NCI-H1105 (cell line): ENCODE data around the gene IFNGR1.
"Not testable (repeated sequence)": the region's sequence is repeated elsewhere in the genome, so short reads cannot be mapped to it uniquely, and the experiment has no call there.

Experiments
- DNase-seq: peaks from one replicate; lab custom pipeline; 2025; lab: John Stamatoyannopoulos, UW

Gene IFNGR1

DNA sequence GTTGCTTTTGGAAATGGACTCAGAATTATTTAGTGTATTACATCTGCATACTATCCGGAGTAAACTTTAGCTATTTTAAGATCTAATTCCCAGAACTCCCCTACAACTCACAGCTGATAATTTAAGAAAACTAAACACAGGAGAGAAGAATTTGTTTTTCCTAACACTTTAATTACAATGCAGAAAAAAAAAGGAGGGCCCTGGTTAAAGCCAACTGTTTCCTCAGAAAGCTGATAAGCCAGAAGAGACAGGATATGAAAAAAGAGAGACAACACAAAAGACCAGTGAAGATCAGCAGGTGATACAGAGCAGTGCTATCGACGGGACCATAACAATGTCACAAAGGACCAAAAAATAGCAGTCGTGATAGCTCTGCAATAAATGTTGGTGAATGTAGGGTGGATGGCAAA, 5.8 kb downstream of the IFNGR1 start:
- DNase-seq = no peak

GRCh38 chr6:137211910-137212309, 7.3 kb downstream of the IFNGR1 start:
- no peak for DNase-seq

DNA sequence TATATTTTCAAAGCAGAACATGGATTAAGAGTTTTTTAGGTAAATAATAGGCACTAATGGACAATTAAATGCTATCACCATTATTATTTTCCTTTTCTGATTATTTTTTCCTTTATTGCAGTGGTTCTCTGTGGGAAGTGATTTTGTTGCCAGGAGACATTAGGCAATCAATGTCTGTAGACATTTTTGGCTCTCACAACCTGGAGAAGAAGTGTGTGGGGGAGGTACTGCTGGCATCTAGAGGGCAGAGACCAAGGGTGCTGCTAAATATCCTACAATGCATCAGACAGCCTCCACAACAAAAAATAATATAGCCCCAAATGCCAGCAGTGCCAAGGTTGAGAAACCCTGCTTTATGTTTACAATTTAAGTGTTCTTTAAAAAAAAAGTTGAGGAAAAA, 8.3 kb downstream of the IFNGR1 start:
- DNase-seq = no peak

- no peak for DNase-seq
Measured at GRCh38 chr6:137208279-137208678, 10.9 kb downstream of the IFNGR1 start.

DNA sequence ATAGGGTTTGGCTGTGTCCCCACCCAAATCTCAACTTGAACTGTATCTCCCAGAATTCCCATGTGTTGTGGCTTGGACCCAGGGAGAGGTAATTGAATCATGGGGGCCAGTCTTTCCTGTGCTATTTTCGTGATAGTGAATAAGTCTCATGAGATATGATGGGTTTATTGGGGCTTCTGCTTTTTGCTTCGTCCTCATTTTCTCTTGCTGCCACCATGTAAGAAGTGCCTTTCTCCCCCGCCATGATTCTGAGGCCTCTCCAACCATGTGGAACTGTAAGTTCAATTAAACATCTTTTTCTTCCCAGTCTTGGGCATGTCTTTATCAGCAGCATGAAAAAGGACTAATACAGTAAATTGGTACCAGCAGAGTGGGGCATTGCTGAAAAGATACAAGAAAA, 11.7 kb downstream of the IFNGR1 start:
- DNase-seq = not testable (repeated sequence)

DNA sequence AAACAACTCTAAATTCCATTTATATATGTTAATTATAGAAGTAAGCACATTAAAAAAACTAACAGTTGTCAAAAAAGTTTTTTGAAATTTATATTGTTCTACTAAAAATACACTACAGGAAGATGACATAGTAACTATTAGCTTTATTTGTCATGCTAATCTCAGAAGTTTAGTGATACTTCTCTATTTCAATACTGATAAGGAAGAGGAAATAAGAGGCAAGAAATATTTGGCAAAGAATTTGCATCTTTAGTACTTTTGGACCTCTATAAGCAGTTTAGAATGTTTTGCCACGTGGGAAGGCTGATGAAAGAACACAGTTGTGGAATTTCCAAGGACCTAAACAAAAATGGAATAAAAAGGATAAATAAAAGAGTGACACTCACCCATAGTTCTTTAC, 12.6 kb downstream of the IFNGR1 start:
- no peak for DNase-seq

- DNase-seq = no peak
Measured at GRCh38 chr6:137203256-137203655, 15.9 kb downstream of the IFNGR1 start.

- no peak for DNase-seq
Measured at GRCh38 chr6:137202078-137202477, 17.1 kb downstream of the IFNGR1 start.

DNA sequence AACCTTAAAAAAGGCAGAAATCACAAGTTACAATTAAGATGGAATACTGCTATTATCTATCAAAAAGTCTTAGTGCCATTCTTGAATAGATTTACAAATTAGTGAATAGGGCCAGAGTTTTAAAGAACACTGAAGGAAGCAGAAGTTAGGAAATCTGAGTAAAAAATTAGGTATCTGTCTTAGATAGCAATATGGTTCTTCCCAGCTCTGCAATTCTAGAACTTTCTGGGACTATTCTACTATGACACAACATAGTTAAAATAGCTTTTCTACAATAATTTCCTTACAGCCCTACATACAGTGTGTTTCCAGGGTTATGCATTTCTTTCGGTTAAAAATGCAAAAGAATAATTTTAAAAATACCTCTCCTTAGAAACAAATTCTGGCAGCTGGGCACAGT, 18.2 kb downstream of the IFNGR1 start:
- DNase-seq = no peak

GRCh38 chr6:137200288-137200687, 18.9 kb downstream of the IFNGR1 start:
- DNase-seq = no peak

DNA sequence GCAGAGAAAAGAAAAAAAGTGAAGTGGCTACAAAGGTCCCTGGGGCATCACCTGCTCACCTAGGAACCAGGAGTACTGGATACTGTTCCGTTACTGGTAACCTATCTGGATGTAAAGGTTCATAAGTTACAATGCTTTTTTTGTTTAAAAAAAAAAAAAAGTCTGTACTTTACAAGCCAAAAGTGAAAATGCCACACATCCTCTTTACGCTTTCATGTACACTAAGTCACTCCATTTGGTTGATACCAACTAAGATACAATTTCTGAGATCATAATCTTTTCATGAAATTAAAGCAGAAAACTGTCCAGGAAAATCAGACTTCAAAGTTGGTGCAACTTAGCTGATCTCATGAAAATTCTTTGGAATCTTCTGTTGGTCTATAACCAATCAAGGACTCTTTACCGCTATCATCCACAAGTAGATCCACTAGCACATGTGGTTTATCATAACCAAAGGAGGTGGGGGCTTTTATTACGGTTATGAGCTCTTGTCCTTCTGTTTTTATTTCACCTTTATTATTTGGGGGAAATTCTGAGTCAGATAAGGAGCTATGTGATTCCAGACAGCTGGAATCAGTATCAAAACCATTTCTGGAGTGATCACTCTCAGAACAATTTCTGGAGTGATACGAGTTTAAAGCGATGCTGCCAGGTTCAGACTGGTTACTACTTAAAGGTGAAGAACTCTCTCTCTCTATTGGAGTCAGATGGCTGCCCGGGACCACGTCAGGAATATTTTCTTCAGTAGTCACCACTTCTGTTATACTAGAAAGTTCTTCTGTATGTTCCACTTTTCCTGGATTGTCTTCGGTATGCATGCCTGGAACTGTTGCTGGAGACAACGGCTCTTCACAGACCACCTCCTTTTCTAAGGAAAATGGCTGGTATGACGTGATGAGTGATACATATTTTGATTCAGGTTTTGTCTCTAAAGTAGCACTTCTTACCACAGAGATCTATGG, 21.2 kb downstream of the IFNGR1 start:
- DNase-seq = no peak

DNA sequence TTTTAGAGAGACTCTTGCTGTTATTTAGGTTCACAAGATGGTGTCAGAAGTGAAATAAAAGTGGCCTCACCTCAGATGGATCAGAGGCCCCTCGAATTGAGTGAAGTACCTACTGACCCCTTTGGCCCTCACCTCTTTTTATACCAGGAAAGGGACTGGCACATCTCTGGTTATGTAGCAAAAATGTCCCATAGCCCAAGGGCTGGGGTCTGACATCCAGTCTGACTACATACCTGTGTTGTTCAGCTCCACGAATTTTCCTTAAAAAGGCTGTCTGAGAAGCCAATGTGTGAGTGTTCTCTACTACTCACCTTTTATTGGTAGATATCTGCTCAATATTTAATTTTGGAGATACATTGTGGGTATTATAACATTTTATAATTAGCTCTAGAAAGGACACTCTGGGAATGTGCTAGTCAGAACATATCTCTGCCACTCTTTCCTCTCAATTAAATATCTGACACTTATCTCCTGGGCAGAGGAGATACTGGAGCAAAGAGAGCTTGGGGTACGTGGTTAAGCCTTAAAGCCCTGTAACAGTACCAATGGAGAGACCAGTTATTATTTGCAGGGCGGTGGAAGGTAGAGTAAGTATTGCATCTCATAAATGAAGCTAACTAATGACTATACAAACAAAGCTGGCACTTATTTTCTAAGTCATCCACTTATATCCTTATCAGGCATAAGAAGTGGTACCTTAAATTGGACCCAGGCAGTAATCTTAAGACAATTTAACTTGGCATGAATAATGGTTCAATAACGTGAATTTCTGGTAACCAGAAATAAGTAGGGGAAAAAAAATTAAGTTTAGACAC, 25.7 kb downstream of the IFNGR1 start:
- no peak for DNase-seq

- no peak for DNase-seq
Measured at GRCh38 chr6:137192821-137193220, 26.4 kb downstream of the IFNGR1 start.

GRCh38 chr6:137191670-137192069, 27.5 kb downstream of the IFNGR1 start:
- DNase-seq = no peak

DNA sequence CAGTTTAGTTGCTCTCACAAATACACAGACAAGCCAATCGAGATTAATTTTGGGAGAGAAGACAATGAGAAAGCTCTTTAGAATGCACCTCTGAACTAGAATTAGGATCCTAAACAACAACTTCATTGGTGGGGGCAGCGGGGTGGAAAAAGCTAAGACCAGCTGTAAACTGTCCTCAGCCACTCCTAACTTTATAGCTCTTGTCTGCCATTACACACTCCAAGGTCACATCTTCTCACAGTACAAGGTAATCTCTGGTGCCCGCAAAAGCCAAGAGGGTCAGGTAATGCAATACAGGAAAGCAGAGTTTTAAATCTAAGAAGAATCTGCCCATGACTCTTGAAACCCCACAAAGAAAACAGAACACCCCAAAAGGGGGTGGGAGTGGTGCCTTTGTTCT, 27.9 kb downstream of the IFNGR1 start:
- DNase-seq = no peak

DNA sequence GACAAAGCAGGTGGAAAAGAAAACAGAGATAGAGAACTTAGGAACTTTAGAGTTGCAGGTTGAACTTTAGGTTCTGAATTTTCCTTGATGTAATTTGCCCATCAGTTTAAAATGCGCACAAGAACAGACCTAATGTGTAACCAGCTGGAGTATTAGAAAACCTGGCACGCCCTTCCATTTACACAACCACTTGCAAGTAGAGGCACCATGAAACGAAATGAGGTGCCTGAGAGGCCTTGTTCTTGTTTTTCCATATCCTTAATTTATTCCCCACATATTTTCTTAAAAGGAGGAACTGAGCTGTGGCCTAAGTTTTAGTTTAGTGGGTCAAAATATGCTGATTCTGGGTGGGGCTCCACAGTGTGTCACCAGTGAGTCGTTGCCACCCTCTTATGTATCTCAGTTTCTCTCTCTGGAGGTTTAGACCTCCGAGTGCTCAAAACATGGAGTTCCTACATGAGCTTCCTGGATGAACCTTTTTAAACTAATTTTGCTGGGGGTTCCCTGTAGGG, 28.5 kb downstream of the IFNGR1 start:
- DNase-seq = no peak

- no peak for DNase-seq
Measured at GRCh38 chr6:137188855-137189254, 30.3 kb downstream of the IFNGR1 start.

DNA sequence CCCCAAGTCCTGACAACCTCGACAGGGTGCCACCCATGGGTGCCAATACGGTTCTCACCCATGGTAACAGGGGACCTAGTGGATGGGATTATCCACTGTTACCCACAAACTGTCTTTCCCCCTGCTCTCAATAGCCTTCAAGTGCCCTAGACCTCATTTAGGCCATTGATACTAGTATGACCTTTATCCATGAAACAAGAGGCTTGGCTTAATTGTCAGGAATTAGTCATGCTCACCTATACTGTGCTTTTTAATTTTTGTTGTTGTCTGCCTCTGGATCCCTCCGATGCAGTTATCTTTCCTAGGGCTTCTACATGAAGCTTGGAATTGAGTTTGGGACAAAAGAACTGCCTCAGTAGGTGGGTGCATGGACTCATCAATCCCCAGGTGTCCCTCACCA, 33.9 kb downstream of the IFNGR1 start:
- no peak for DNase-seq

DNA sequence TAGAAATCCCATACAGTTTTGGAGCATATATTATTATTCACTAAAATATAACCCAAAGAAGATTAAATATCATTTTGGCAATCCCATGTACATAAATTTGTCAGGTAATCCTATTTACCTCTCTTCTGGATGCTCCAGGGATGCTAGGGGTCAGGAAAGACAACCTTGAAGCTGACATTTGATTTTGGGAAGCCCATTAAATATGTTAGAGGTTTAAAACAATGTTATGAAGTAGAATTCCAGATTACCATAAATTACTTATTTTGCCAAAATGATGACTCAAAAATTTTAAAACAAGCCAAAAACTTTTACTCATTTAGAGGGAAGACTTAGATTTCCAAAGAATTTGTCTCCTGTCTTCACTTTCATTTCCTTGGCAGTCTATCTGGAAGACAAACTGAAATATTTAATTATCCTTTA, 36.5 kb downstream of the IFNGR1 start:
- no peak for DNase-seq

GRCh38 chr6:137181891-137182653, 37.1 kb downstream of the IFNGR1 start:
- DNase-seq = no peak

DNA sequence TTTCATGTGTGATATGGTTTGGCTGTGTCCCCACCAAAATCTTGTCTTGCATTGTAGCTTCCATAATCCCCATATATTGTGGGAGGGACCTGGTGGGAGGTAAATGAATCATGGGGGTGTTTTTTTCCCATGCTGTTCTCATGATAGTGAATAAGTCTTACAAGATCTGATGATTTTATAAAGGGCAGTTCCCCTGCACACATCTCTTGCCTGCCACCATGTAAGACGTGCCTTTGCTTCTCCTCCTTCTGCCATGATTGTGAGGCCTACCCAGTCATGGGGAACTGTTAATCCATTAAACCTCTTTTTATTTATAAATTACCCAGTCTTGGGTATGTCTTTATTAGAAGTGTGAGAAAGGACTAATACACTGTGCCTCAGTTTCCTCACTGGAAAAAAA, 41.6 kb downstream of the IFNGR1 start:
- no peak for DNase-seq

GRCh38 chr6:137176729-137177128, 42.5 kb downstream of the IFNGR1 start:
- DNase-seq = no peak
